Measurements from ENCODE around the gene GAS2.

GRCh38 chr11:22786475-22786874, 120.1 kb downstream of the GAS2 start:
- TF ChIP-seq, protein P1, sequence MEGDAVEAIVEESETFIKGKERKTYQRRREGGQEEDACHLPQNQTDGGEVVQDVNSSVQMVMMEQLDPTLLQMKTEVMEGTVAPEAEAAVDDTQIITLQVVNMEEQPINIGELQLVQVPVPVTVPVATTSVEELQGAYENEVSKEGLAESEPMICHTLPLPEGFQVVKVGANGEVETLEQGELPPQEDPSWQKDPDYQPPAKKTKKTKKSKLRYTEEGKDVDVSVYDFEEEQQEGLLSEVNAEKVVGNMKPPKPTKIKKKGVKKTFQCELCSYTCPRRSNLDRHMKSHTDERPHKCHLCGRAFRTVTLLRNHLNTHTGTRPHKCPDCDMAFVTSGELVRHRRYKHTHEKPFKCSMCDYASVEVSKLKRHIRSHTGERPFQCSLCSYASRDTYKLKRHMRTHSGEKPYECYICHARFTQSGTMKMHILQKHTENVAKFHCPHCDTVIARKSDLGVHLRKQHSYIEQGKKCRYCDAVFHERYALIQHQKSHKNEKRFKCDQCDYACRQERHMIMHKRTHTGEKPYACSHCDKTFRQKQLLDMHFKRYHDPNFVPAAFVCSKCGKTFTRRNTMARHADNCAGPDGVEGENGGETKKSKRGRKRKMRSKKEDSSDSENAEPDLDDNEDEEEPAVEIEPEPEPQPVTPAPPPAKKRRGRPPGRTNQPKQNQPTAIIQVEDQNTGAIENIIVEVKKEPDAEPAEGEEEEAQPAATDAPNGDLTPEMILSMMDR (IDR thresholded peaks at IDR 0.05; ENCODE audit: insufficient read depth, low read length, poor library complexity, severe bottlenecking): no peak
- TF ChIP-seq EZH2phosphoT487 (conservative IDR thresholded peaks at IDR 0.05; ENCODE audit: low read length): no peak
